Esophagus muscularis mucosa (tissue), 4 donors: ENCODE measurements around the gene ALDH3B1. TPM values are rescaled to one million over a fixed set of nuclear protein-coding genes. Genes with fewer than 3 reads are reported as not detected.

Experiments used
- DNase-seq: peaks from one replicate; pipeline ENCODE4 v3.0.0-alpha.2; 2017; ENCODE audit errors: extremely low spot score
- H3K27ac ChIP-seq, 4 donors: fragments of 200-600 bp; sonication (generic); replicated peaks in 1 of 4; 1 replicate in 3 of 4; 2 replicates in 1 of 4; pipeline ENCODE4 v1.5.1; 2016 to 2019; ENCODE audit warnings: mild to moderate bottlenecking in 1 of 4
- H3K27me3 ChIP-seq, 4 donors: fragments of 200-600 bp; sonication (generic); one replicate each; pipeline versions ENCODE4 v1.5.1 to v1.6.0; 2016 to 2019
- H3K36me3 ChIP-seq, 4 donors: fragments of 200-600 bp; sonication (generic); one replicate each; pipeline ENCODE4 v1.5.1; 2016 to 2019
- H3K4me1 ChIP-seq, 4 donors: fragments of 200-600 bp; sonication (generic); one replicate each; pipeline ENCODE4 v1.5.1; 2016 to 2019
- H3K4me3 ChIP-seq, 4 donors: fragments of 200-600 bp; sonication (generic); 1 replicate in 2 of 4; 2 replicates in 2 of 4; pipeline ENCODE4 v1.5.1; 2016 to 2019; ENCODE audit warnings: mild to moderate bottlenecking in 4 of 4, moderate library complexity in 1 of 4
- H3K9me3 ChIP-seq, 4 donors: fragments of 200-600 bp; sonication (generic); 1 replicate in 3 of 4; 2 replicates in 1 of 4; pipeline ENCODE4 v1.5.1; 2016 to 2019
- EP300 ChIP-seq: sonication (generic); formaldehyde crosslinking; IDR thresholded peaks from one replicate; pipeline ENCODE4 v1.6.1; 2017; ENCODE audit warnings: antibody characterized with exemption
- POLR2A ChIP-seq: fragments of 450-650 bp; IDR thresholded peaks from one replicate; pipeline ENCODE4 v1.6.1; 2017; ENCODE audit warnings: antibody characterized with exemption, moderate library complexity, mild to moderate bottlenecking, low read depth
- POLR2AphosphoS5 ChIP-seq, 2 donors: sonication (generic); formaldehyde crosslinking; IDR thresholded peaks; one replicate each; pipeline ENCODE4 v1.6.1; 2017; ENCODE audit warnings: antibody characterized with exemption in 2 of 2
- WGBS: methylation state at CpG from one replicate; pipeline ENCODE4 v1.1.5; 2018; 5-methylcytosine and 5-hydroxymethylcytosine counted together
- intact Hi-C: fragments of 100-400 bp; cut with DNase I; formaldehyde crosslinking; loops from one replicate; pipeline ENCODE4 v1.15.1; 2023
- total RNA-seq, 4 donors: library from RNA; depleted of rRNA; stranded (reverse); fragments of >200 nt; gene quantifications; one replicate each; pipeline versions ENCODE4 v1.1.0 to v1.2.1, GENCODE V29; 2016
- TF ChIP-seq, protein P1 (sequence below), 3 experiments: fragments of 200-600 bp in 2 of 3; fragments of 450-650 bp in 1 of 3; sonication (generic) in 2 of 3; IDR thresholded peaks; one replicate each; pipeline ENCODE4 v1.5.1; 2017 to 2019; ENCODE audit warnings: antibody characterized with exemption in 3 of 3, mild to moderate bottlenecking in 2 of 3, moderate library complexity in 1 of 3

The ALDH3B1 gene
- total RNA-seq, 4 donors from 2014 or later: 10.6 to 17.2 (median 12.6) TPM

DNA sequence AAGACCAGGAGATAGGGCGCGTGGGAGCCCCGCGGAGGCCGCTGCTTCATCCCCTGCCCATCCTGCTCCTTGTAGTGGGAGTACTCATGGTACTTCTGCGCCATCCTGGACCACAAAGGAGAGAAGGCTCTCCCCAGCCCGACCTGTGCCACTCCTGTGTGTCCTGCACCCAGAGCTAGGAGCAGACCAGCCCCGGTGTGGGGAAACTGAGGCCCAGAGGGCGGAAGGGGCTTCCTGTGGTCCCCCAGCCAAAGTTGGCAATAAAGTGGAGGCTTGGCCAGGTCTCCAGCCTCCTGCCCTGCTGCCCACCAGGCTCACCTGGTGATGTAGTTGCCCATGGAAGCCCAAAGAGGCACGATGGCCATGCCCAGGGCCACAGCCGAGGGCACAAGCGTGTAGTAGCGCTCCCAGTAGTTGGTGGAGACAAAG is 10.9 kb upstream of the ALDH3B1 start:
- Histone ChIP-seq H3K4me3 (no peak overlapping the region), H3K4me1 (peaks cover 1 to 20% (median 12%) of the 10 kb centered on the region in 4 donors), H3K27me3 (peaks cover 0 to 5% (median 0%) of the 10 kb centered on the region in 4 donors), H3K27ac (no peak overlapping the region), H3K36me3 (peaks cover 0 to 14% (median 0%) of the 10 kb centered on the region in 4 donors), H3K9me3 (no peaks in the 10 kb centered on the region)
- intact Hi-C loops: no loop called here
- no peak for TF ChIP-seq POLR2AphosphoS5 (IDR thresholded peaks at IDR 0.05)
- TF ChIP-seq, protein P1, sequence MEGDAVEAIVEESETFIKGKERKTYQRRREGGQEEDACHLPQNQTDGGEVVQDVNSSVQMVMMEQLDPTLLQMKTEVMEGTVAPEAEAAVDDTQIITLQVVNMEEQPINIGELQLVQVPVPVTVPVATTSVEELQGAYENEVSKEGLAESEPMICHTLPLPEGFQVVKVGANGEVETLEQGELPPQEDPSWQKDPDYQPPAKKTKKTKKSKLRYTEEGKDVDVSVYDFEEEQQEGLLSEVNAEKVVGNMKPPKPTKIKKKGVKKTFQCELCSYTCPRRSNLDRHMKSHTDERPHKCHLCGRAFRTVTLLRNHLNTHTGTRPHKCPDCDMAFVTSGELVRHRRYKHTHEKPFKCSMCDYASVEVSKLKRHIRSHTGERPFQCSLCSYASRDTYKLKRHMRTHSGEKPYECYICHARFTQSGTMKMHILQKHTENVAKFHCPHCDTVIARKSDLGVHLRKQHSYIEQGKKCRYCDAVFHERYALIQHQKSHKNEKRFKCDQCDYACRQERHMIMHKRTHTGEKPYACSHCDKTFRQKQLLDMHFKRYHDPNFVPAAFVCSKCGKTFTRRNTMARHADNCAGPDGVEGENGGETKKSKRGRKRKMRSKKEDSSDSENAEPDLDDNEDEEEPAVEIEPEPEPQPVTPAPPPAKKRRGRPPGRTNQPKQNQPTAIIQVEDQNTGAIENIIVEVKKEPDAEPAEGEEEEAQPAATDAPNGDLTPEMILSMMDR (IDR thresholded peaks at IDR 0.05): no peak
- 97% methylated on average over 4 of the region's 13 CpGs for WGBS
- no peak for DNase-seq

DNA sequence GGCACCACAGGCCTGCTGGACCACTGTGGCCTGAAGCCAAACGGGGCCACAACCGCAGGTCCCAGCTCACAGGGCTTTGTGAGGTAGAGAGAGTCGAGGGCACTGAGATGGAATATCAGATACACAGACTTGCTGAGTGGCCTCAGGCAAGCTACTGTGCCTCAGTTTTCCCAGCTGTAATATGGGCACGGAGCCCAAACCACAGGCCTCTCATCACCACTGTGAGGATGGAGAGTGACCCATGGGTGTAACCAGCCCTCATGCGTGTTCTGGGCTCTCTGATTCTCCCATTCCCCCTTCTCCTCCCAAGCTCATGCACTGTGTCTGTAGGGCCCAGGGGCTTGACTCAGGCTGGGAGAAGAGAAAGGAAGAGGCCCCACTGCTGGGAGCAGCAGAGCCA is 10.4 kb upstream of the ALDH3B1 start:
- WGBS: 95% methylated on average over 5 of the region's 5 CpGs
- Histone ChIP-seq H3K36me3 (peaks cover 0 to 11% (median 0%) of the 10 kb centered on the region in 4 donors), H3K4me3 (no peak overlapping the region), H3K27ac (no peak overlapping the region), H3K9me3 (no peaks in the 10 kb centered on the region), H3K4me1 (peaks cover 5 to 25% (median 17%) of the 10 kb centered on the region in 4 donors), H3K27me3 (peaks cover 0 to 5% (median 0%) of the 10 kb centered on the region in 4 donors)
- intact Hi-C loops: no loop called here
- TF ChIP-seq POLR2A (no peak), POLR2AphosphoS5 (IDR thresholded peaks at IDR 0.05) (no peak), EP300 (no peak)
- TF ChIP-seq, protein P1 (IDR thresholded peaks at IDR 0.05): no peak
- DNase-seq: no peak

GRCh38 chr11:68002575-68002937 is 7.6 kb upstream of the ALDH3B1 start:
- WGBS: 85% methylated on average over 8 of the region's 9 CpGs
- intact Hi-C loops: no loop called here
- H3K27me3 ChIP-seq: no peaks in the 10 kb centered on the region
- no peaks in the 10 kb centered on the region for H3K9me3 ChIP-seq
- no peaks in the 10 kb centered on the region for H3K36me3 ChIP-seq
- H3K4me1 ChIP-seq: peaks cover 5 to 26% (median 17%) of the 10 kb centered on the region in 4 donors
- TF ChIP-seq, protein P1 (IDR thresholded peaks at IDR 0.05): no peak
- TF ChIP-seq EP300 (no peak), POLR2A (no peak), POLR2AphosphoS5 (IDR thresholded peaks at IDR 0.05) (no peak)
- H3K4me3 ChIP-seq: peak overlapping the region in 3 of 4 donors; percentile 68 to 98 (median 81)
- no peak for DNase-seq
- H3K27ac ChIP-seq: peak overlapping the region in 3 of 4 donors; percentile 72 to 82 (median 78)

DNA sequence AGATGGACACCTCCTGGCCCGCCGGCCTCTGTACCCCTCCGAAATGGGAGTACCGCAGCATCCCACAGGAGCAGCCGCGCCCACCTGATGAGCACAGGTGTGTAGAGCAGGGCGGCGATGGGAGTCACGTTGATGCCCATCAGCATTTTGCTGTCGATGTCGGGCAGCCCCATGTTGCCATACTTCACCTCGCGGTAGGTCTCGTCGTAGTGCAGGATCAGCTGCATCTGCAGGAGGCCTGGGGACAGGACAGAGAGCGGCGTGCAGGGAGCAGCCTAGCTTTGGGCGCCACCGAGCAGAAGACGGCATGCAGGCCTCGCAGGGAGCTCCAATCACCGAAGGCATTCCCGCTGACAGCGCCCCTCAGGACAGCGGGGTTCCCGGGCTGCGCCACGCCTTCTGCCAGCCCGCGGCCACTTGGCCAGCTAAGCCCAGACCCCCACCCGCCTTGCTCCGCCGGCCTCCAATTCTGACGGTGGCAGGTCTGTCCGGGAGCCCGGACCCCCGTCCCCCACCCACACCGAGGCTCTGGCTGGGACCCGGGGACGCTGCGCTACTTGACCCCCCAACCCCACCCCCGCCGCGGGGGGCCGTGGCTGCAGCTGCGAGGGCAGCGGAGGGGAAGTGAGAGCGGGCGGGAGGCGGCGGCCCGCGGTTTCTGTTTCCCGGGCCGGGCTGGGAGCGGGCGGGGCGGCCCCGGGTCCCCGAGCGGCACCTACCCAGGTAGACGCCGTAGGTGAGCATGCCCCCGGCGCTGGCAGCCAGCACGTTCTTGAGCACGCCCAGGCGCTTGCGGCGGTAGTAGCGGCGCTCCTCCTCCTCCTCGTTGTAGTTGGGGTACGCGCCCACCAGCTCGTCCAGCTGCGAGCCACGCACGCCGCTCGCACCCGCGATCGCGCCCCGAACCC is 6.9 kb upstream of the ALDH3B1 start:
- peak overlapping the region; percentile 68 to 98 (median 82) for H3K4me3 ChIP-seq
- no peaks in the 10 kb centered on the region for H3K27me3 ChIP-seq
- no peaks in the 10 kb centered on the region for H3K9me3 ChIP-seq
- intact Hi-C loops: no loop called here
- DNase-seq: no peak
- peak overlapping the region; percentile 63 to 82 (median 75) for H3K27ac ChIP-seq
- H3K4me1 ChIP-seq: peaks cover 5 to 26% (median 19%) of the 10 kb centered on the region in 4 donors
- TF ChIP-seq EP300 (no peak), POLR2A (no peak), POLR2AphosphoS5 (IDR thresholded peaks at IDR 0.05) (no peak)
- TF ChIP-seq, protein P1 (IDR thresholded peaks at IDR 0.05): no peak
- WGBS: 28% methylated on average over 17 of the region's 86 CpGs
- no peaks in the 10 kb centered on the region for H3K36me3 ChIP-seq
